ENCODE results near the gene USP13.

GRCh38 chr3:179739816-179740594 lies 87.2 kb downstream of the USP13 start:
- TF ChIP-seq CTCF (conservative IDR thresholded peaks at IDR 0.05; ENCODE audit: low read length) (no peak), EZH2phosphoT487 (IDR thresholded peaks at IDR 0.05; ENCODE audit: borderline replicate concordance) (no peak)
